ENCODE measurements around the gene CFAP99. TPM values are rescaled to one million over a fixed set of nuclear protein-coding genes. Genes with fewer than 3 reads are reported as not detected.
"Not testable (repeated sequence)": the region's sequence is repeated elsewhere in the genome, so short reads cannot be mapped to it uniquely, and the experiment has no call there.

Gene CFAP99
- 1 to 10 TPM in 1 of 3 donors, under 1 TPM in 2; 0.84 to 1.3 (median 0.91) TPM for polyA plus RNA-seq (ENCODE audit: insufficient read length in 3 of 3)
- long read RNA-seq, donor 1: 0 reads
- long read RNA-seq, donor 2: 0 reads
- long read RNA-seq, donor 3: 0 reads
- long read RNA-seq, donor 4: 0 reads
- long read RNA-seq, donor 5: 0 reads
- long read RNA-seq, donor 6: 0 reads
- long read RNA-seq, donor 7: 0 reads
- long read RNA-seq, donor 8: 0 reads
- long read RNA-seq, donor 9: 0 reads
- long read RNA-seq, donor 10: 0 reads
- long read RNA-seq, donor 11: 0 reads
- long read RNA-seq, donor 12: 0 reads
- long read RNA-seq, donor 13: 0 reads
- long read RNA-seq, donor 14: 0 reads
- long read RNA-seq, donor 15: 0 reads
- long read RNA-seq, donor 16: 0 reads

DNA sequence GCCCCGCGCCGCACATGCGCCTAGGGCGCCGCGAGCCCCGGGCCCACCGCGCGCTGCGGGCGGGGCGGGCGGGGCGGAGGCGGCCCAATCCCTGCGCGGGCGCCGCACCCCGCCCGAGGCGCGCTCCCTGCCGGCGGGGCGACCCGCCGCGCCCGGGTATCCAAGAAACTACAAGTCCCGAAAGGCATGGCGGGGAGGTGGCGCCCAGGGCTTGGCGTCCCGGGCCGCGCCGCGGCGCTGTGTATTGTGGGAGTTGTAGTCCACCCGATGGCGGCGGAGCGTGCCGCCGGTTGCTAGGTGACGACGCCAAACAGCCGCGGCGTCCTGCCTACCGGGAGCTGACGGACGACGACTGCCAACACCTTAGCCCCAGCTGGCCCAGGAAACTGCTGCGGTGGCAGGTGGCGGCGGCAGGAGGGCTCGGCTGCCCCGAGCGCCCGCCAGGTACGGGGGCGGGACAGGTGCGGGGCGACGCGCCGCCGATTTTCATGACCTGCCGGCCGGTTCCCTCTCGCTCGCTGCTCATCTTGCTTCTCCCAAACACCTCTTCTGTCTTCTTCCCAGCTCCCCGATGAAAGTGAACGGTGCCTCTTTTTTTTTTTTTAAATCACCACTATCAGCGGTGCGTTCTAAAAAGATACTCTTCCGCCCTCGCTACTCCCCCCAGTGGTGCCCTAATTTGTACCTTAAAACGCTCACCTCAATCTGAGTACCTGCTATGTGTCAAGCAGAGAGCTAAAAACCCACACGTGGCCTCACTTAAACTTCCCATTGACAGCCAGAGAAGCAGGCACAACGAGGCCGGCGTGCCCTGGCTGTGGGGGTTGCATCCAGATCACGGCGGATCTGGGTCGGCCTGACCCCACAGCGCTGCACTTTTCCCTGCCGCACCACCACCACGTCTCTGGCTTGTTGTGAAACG lies at the start of gene CFAP99:
Gene CFAP99, plus strand, starts transcription at position 306 of the 922 bp plus-strand sequence.
- DNase-seq: peak; percentile 92

DNA sequence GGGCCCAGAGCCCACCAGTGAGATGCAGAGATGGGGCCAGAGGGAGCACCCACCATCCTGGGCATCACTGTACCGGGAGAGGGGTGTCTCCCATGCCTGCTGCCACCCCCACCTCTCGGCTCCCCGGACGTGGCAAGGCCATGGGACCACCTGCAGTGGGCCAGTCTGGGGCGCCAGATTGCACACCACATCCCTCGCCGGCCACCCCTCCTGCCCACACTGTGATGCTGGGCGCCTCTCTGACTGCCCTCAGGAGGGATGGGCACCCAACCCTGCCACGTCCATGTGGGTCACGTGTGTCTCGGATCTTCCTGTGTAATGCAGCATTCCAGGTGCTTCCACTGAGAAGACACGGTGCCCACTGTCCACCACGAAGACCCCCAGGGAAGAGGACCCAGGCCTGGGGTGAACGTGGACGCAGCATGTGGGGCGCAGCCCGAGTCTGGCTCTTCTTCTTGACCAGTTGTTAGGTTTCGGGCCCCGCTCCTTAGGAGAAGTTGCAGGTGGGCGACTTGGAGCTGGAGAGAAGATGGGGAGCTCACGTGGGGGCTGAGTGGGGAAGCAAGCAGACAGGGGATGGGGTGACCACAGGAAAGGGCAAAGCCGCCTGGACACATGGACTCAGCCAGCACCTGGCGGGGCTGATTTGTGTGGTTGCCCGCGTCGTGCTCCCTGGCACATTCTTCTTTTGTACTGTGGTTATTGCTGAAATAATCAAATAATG lies 48.0 kb upstream of the CFAP99 start:
- no peak for DNase-seq

DNA sequence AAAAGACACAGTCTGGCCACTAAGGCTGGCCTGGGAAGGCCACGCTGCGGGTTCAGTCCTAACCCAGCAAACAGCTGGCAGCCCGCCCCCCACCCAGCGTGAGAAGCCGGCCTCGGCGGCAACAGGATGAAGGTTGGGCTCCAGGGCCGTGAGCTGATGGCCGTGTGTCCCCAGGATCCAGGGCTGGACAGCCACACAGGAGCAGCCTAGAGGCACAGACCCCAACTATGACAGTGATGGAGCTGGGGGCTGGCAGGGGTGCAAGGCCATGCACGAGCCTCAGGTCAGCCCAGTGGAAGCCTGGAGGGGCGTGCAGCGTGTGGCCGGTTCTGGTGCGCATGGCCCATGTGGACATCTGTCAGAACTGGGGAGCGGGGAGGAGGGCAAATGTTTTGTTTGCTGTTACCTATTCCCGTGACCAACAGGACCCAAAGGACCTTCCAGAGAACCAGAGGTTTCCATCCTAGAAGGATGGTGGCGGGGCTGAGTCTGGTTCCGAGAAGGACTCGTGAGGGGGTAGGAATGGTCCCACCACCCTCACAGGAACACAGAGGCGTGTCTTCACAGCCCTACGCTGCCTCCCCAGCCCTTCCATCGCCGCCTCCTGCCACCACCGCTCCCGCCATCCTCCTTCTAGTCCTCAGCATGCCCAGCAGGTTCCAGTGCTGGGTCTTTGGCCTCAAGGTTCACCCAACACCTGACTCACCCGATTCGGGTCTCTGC lies 46.8 kb upstream of the CFAP99 start:
- DNase-seq: no peak

DNA sequence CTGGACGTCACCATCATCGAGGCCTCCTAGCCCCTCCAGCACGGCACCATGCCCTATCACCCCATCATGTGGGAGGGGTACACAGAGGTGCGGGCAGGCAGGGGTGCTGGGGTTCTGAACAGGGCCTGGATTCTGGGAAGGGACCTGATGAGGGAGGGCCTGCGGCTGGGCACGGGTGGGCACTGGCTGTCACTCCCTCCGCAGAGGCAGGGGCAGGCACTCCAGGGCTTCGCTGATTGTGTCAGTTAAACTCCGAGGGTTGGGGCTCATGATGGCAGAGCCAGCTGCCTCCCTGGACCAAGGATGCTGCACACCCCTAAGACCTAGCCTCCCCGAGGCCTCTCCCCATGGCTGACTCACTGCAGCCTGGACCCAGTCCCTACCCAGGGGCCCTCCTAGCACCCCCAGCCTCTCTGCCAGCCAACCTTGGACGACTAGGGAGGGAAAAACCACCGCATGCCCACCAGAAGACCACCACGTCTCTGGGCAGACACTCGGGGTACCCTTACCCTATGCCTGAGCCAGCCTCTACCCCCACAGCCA lies 46.2 kb upstream of the CFAP99 start:
- DNase-seq: no peak

DNA sequence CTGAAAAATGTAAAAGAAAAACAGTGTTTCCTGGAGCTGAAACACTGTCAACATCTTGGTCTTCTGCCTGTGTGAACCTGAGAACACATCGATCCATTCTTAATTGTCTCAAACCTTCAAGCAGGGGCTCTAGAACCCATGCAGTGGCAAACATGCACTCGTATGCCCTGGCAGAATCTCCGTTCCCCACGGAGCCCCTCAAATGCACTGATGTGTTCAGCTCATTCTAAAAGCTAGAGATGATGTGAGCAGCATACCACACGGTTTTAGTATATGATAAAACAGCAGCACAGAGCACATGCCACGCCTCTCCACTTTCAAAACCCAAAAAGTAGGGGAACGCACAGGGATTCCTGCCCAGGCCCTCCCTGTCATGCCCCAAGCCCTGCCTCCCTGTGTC lies 45.2 kb upstream of the CFAP99 start:
- DNase-seq: no peak

DNA sequence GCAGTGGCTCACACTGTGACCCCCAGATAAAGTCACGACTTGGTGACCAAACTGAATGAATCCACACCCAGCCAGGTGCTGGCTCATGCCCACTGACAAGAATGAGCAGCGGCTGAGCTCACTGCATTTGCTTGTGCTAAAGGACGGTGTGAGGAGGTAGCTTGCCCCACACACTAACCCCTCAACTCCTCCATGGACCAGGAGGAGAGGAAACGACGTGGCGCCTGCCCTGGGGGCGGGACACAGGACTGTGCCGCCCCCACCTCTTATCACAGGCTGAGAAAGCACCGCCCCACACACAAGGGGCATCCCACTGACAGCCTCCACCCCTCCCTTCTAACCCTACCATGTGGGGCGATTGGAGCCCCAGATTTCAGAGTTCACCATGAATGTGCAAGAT lies 43.3 kb upstream of the CFAP99 start:
- no peak for DNase-seq

DNA sequence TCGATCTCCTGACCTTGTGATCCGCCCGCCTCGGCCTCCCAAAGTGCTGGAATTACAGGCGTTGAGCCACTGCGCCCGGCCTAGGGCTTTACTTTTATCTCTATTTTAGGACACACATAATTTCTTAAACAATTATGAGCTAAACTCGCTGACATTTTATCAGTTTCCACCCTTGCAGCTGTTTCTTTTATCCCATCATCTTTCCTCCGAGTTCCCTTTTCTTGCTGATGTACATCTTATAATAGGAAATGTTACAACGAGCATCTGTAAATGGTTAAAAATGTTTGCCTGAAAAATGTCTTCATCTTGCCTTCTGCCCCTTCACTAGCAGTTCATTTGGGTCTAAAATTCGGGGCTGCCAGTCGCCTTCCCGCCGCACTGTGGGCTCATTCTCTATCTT lies 41.5 kb upstream of the CFAP99 start:
- no peak for DNase-seq

DNA sequence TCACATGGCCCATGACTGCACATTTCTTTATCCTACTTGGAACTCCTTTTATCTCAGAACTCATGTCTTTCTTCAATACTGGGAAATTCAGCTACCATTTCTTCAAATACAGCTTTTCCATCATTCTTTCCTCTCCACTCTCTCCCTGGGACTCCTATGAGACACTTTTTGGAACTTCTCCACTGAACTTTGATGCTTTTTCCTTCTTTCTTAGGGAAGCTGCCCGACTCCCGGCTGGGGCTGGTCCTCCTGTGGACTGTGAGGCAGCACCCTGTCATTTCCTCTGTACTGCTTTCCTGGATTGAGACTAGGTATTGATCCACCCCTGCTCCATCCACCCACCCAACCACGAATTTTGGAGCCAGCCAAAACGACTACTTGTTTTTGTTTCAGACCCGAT lies 40.4 kb upstream of the CFAP99 start:
- no peak for DNase-seq

DNA sequence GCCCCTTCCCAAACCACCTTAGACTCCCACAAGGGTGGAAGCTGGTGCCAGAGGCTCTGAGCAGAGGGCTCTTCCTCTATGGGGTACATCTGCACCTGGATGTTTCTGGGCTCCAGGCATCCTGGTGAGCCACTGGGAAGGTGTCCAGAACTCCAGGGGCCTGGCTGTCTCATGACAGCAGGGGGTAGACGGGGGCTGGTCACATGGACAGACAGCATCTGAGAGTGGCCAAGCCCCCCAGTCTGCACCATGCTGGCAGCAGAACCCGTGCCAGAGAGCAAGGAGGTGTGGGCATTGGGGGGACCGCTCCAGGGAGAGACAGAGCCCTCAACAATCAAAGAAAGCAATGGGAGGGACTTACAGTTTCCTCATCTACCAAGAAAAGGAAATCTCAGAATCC lies 39.9 kb upstream of the CFAP99 start:
- DNase-seq: no peak

DNA sequence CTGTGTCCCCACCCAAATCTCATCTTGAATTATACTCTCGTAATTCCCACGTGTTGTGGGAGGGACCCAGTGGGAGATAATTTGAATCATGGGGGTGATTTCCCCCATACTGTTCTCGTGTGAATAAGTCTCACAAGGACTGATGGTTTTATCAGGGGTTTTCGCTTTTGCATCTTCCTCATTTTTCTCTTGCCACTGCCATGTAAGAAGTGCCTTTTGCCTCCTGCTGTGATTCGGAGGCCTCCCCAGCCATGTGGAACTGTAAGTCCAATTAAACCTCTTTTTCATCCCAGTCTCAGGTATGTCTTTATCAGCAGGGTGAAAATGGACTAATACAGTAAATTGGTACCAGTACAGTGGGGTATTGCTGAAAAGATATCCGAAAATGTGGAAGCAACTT lies 38.2 kb upstream of the CFAP99 start:
- not testable (repeated sequence) for DNase-seq

DNA sequence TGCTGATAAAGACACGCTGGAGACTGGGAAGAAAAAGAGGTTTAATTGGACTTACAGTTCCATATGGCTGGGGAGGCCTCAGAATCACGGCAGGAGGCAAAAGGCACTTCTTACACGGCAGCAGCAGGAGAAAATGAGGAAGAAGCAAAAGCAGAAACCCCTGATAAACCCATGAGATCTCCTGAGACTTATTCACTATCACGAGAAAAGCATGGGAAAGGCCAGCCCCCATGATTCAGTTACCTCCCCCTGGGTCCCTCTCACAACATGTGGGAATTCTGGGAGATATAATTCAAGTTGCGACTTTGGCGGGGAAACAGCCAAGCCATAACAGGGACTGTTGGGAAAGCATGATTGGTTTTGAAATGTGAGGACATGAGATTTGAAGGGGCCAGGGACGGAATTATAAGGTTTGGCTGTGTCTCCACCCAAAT lies 36.0 kb upstream of the CFAP99 start:
- DNase-seq: not testable (repeated sequence)

DNA sequence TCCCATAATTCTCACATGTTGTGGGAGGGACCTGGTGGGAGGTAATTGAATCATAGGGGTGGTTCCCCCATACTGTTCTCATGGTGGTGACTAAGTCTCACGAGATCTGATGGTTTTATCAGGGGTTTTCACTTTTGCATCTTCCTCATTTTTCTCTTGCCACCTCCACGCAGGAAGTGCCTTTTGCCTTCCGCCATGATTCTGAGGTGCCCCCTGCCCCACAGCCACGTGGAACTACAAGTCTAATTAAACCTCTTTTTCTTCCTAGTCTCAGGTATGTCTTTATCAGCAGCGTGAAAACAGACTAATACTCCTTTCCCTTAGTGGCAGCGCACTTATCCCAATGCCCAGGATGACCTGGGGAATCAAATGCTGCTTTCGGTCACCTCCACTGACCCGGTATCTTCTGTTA lies 35.5 kb upstream of the CFAP99 start:
- not testable (repeated sequence) for DNase-seq

DNA sequence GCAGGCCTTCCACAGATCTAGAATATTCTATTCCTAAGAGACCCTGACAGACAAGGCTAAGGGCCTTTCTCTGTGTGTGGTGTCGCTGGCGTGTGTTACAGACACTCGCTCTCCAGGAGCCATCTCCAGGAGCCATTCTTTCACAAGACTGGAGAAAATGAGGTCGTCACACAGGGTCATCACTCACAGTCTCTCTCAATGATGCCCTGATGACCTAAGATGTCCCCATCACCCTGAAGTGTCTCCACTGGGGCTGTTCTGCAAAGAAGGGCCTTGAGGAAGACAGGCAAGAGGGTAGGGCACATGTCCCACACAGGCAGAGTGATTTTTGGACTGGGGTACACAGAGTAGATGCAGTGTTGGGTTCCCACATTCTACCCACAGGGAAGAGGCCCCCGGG lies 35.0 kb upstream of the CFAP99 start:
- no peak for DNase-seq

DNA sequence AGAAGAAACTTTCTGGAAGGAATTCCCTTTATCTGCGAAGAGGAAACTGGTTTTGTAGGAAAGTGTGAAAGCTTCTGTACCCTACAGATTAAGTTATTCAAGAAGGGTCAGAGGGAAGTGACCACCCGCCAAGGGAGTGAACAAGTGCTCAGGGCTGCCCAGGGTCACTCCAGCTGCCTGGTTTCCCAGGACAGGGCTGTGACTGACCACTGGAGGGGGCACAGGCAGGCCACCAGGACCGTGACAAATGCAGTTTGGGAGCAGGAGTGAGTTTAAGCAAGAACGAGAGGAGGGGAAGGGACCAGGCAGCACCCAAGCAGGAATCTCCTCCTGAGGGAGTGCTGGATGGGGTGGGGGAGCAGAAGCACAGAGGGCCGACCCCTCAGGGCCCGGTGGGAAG lies 34.5 kb upstream of the CFAP99 start:
- DNase-seq: no peak

DNA sequence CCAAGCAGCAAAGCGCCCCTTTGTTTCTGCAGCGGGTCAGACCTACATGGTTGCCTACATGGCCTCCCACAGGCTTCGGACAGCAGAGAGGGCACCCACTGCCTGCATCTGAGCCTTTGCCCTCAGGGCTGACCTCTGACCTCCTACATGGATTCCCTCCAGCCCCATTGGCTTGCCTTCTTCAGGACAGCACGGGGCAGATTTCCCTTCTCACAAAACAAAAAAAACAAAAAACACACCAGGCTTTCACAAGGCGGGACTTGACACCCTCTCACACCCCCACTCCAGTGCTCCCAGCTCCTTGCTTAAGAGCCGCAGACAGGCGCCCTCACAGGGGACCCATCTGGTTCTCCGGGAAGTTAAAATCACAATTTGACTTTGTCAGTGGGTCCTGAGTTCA lies 33.2 kb upstream of the CFAP99 start:
- DNase-seq: no peak

DNA sequence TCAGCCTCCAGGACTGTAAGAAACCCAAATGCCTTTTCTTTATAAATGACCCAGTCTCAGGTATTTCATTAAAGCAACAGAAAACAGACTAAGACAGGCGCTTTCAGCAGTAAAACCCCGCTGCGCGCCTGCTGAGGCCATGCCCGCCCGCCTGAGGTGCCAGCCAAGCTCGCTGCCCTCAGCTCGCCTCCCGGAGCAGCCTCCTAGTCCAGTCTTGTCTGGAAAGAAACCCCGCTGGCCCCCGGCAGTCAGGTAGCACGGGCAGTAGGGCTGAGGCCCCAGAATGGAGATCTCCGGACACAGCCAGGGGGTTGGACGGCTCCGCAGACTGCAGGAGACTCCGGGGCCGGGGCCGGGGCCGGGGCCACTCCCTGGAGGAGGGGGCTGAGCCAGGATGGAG lies 32.0 kb upstream of the CFAP99 start:
- no peak for DNase-seq

DNA sequence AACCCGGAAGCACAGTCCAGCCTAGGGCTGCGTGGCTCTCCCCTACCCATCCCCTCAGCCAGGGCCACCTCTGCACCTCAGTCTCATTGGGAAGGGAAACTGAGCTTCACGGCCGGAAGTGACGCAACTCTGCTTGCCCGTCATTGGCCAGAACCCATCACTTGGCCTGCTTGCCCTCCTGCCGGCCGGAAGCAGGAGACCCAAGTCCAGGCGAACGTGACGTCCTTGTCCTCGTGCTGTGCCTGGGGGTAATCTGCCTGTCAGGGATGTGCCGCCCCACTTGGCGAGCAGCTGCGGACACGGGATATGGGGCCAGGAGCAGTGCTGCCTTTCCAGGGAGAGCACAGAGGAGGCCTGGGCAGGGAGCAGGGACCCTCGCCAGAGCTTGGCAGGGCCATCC lies 31.5 kb upstream of the CFAP99 start:
- no peak for DNase-seq

DNA sequence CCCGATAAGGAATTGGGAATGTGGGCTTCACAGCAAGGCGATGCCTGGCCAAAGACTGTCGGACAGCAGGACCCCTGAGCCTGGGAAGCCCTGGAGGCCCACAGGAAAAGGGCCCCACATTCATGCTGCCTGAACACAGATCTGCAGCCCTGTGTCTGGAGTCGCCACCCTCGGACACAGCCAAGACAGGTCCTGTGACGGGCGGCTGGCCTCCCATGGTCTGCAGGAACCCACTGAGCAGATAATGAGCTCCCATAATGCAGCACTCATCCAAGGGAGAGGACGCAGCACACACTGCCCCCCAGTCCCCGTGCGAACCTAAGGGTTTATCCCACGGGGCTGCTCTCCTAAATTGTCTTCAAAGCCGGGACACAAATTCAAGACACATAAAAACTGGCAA lies 30.9 kb upstream of the CFAP99 start:
- DNase-seq: no peak

DNA sequence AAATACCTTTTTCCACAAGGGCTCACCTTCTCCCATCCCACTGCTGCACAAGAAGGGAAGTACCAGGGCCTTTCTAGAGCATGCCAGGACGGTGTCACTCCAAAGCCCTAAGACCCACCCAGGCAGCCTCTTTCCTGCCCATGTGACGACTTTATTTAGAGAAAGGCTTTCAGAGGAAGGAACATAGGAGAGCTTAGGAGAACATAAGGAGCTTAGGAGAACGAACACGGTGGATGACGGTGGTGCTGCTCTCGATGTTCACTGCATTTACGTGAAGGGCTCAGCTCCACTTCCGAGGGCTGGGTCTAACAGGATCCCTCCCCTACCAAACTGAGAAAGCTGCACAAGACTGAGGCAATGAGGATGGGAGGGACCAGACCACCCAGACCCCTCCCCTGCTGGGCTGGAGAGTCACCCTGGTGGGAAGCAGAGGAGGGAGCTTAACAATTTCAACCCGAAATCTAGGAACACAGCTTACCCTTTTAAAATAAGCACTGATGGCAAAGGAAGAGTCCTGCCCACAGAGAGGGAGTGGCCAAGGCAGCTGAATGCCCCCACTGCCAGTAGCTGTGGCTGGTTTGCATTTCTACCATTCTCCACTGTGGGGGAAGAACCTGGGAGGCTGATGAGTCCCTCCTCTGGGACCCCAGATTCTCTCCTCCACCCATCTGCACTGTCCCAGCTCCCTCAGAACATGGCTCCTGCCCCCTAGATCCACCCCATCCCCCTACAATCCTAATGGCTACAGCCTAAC lies 30.1 kb upstream of the CFAP99 start:
- DNase-seq: no peak

DNA sequence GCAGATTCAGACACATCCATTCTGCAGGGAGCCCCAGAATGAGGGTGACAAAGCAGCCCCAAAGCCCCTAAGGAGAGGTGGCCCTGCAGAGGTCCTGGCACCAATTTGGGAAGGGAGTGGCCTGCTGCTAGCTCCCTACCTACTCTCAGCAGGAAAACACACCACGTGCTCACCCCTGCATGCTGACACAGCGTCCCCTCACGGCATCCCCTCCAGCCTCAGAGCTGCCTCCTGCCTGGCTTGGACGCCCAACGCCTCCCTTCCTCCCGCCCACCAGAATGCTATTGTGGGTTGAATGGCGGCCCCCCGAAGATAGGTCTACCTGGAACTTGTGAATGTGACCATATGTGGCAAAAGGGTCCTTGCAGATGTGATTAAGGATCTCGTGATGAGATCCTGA lies 29.1 kb upstream of the CFAP99 start:
- DNase-seq: no peak

DNA sequence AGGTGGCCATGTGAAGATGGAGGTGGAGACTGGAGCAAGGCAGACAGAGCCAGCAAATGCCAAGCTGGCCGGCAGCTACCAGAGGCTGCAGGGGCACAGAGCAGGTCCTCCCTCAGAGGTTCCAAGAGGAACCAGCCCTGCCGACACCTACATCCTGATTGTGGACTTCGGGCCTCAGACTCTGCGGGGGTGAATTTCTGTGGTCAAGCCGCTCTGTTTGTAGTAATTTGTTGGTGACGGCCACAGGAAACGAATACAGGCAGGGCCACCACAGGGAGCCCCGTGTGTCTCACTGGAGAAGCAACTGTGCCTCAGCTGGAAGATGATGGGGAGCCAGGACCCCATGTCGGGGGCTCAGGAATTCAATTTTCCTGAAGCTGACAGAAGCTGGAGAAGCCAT lies 28.6 kb upstream of the CFAP99 start:
- DNase-seq: no peak
